Mammary epithelial cell (primary cell): ENCODE measurements around the gene PPARD.

Experiments used
- CTCF ChIP-seq, 2 donors: IDR thresholded peaks in 1 of 2; conservative IDR thresholded peaks in 1 of 2; 2 replicates each; pipeline ENCODE4 v1.5.1; 2011 to 2012; ENCODE audit warnings: inconsistent platforms in 2 of 2, low read length in 2 of 2, mild to moderate bottlenecking in 2 of 2, control low read depth in 1 of 2, low read depth in 1 of 2; ENCODE audit not compliant: insufficient read depth in 1 of 2; ENCODE audit errors: extremely low read depth in 1 of 2
- EZH2 ChIP-seq: IDR thresholded peaks from 2 replicates; pipeline ENCODE4 v1.6.1; 2012; ENCODE audit warnings: low read length, inconsistent platforms, borderline replicate concordance

- no peak for TF ChIP-seq CTCF (conservative IDR thresholded peaks at IDR 0.05 in 1 of 2, IDR thresholded peaks at IDR 0.05 in 1 of 2; ENCODE audit: extremely low read depth in 1 of 2, insufficient read depth in 1 of 2, low read depth in 1 of 2, low read length in 2 of 2)
- no peak for TF ChIP-seq EZH2
Measured at GRCh38 chr6:35463292-35463691, 120.9 kb downstream of the PPARD start.
